AG09309 (cell line): ENCODE data around the gene AUNIP.

Experiments
- DNase-seq: peaks from one replicate; pipeline ENCODE4 v3.0.0-alpha.2; 2010; ENCODE audit warnings: low read depth
- H3K4me3 ChIP-seq: 2 replicates; pipeline ENCODE4 v1.5.1; 2011; ENCODE audit warnings: mild to moderate bottlenecking, low read depth, low read length, moderate library complexity; ENCODE audit not compliant: control insufficient read depth
- TF ChIP-seq, protein P1 (sequence below): IDR thresholded peaks from 2 replicates; pipeline ENCODE4 v1.5.1; 2011; ENCODE audit warnings: mild to moderate bottlenecking, low read depth, low read length, inconsistent platforms; ENCODE audit not compliant: insufficient read depth, control insufficient read depth; ENCODE audit errors: missing control alignments

AUNIP gene, protein sequence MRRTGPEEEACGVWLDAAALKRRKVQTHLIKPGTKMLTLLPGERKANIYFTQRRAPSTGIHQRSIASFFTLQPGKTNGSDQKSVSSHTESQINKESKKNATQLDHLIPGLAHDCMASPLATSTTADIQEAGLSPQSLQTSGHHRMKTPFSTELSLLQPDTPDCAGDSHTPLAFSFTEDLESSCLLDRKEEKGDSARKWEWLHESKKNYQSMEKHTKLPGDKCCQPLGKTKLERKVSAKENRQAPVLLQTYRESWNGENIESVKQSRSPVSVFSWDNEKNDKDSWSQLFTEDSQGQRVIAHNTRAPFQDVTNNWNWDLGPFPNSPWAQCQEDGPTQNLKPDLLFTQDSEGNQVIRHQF

DNA sequence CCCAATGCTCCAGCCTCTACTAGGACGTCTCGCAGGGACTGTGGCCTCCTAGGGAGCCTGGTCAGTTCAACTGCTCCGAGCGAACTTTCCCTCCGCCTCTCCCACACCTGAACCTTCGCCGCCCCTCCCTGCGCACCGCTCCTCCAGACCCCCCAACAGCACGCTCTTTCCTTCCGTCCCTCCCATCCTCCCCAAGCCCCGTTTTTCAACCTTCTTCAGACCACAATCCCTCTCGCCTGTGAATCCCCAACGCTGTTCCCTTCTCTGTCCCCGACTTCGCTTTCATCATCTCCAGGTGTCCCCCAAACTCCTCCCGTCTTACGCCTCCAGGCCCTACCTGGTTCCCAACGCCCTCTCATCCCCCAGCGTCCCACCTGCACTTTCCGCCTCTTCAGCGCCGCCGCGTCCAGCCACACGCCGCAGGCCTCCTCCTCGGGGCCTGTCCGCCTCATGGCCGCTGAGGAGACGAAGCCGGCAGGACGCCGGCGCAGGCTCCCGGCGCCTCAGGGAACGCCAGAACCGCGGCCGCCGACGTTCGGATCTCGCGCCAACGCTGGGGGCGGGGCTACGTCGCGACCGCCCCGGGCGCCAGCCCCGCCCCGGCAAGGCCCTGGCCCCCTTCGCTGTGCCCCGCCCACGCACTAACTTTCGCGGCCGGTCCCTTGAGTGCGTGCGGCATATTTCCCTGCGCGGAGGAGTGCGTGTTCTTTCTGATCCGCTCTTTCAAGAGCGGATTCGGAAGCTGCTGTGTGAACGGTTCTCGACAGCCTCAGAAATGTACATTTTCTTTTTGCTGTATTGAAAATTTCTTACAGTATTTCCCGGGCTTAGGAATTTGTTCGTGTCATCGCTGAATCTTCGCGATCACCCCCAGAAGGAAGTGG, at the start of gene AUNIP:
AUNIP (minus strand) TSS at position 552 of the 884 bp plus-strand sequence; CDS start at position 452, 100 bp downstream.
- H3K4me3 ChIP-seq, result peak within 1 kb of the TSS; percentile 85
- TF ChIP-seq, protein P1, sequence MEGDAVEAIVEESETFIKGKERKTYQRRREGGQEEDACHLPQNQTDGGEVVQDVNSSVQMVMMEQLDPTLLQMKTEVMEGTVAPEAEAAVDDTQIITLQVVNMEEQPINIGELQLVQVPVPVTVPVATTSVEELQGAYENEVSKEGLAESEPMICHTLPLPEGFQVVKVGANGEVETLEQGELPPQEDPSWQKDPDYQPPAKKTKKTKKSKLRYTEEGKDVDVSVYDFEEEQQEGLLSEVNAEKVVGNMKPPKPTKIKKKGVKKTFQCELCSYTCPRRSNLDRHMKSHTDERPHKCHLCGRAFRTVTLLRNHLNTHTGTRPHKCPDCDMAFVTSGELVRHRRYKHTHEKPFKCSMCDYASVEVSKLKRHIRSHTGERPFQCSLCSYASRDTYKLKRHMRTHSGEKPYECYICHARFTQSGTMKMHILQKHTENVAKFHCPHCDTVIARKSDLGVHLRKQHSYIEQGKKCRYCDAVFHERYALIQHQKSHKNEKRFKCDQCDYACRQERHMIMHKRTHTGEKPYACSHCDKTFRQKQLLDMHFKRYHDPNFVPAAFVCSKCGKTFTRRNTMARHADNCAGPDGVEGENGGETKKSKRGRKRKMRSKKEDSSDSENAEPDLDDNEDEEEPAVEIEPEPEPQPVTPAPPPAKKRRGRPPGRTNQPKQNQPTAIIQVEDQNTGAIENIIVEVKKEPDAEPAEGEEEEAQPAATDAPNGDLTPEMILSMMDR, result no peak
- peak; percentile 39 for DNase-seq

- no peak for DNase-seq
- H3K4me3 ChIP-seq, result no peak overlapping the region
- TF ChIP-seq, protein P1, result no peak
These were observed 49.8 kb upstream of the AUNIP start for GRCh38 chr1:25909040-25909439.

GRCh38 chr1:25908161-25908560, 48.9 kb upstream of the AUNIP start:
- no peak overlapping the region for H3K4me3 ChIP-seq
- TF ChIP-seq, protein P1, result no peak
- DNase-seq, result no peak

GRCh38 chr1:25907601-25908000, 48.3 kb upstream of the AUNIP start:
- H3K4me3 ChIP-seq, result no peak overlapping the region
- no peak for DNase-seq
- TF ChIP-seq, protein P1, result no peak

- no peak for DNase-seq
- peak overlapping the region; percentile 46 for H3K4me3 ChIP-seq
- TF ChIP-seq, protein P1, result no peak
These were observed 47.5 kb upstream of the AUNIP start for GRCh38 chr1:25906644-25907300.

- TF ChIP-seq, protein P1, result no peak
- H3K4me3 ChIP-seq, result peak within 1 kb of the TSS; percentile 46
- peak; percentile 27 for DNase-seq
These were observed 46.7 kb upstream of the AUNIP start, which contains the start of gene STMN1 for GRCh38 chr1:25905680-25906643. Gene STMN1, minus strand, starts transcription at chr1:25906419. Its CDS starts 1,743 bp downstream, at chr1:25904676.
